ENCODE measurements around the gene FAAH.

The FAAH gene

GRCh38 chr1:46370214-46370633 is 23.9 kb upstream of the FAAH start:
- CTCF ChIA-PET, result interaction anchor here (0.9 kb wide), 1 partner anchor 51 kb away, joined by 8 read pairs; no protein-coding TSS in a partner anchor
- DNase-seq (ENCODE audit: extremely low spot score), result no peak
- POLR2A ChIA-PET, result no interaction called here
- TF ChIP-seq LEF1 (IDR thresholded peaks at IDR 0.05; ENCODE audit: borderline replicate concordance), result no peak
- TF ChIP-seq TARDBP (IDR thresholded peaks at IDR 0.05), result no peak
- TF ChIP-seq ARNT (IDR thresholded peaks at IDR 0.05), result no peak
- TF ChIP-seq ZNF384 (IDR thresholded peaks at IDR 0.05), result peak; percentile 35; the same call in 1 of the 2 replicates
- no peak for TF ChIP-seq SP1 (IDR thresholded peaks at IDR 0.05)
- no peak for TF ChIP-seq FOXA1 (IDR thresholded peaks at IDR 0.05)
- TF ChIP-seq ELF4 (IDR thresholded peaks at IDR 0.05), result no peak
- TF ChIP-seq NFRKB (IDR thresholded peaks at IDR 0.05), result no peak

- ChIA-PET POLR2A (interaction anchor here (1.5 kb wide), 1 partner anchor 88 kb away, joined by 3 read pairs; no protein-coding TSS in a partner anchor), CTCF (no interaction called here)
- TF ChIP-seq CTBP1 (IDR thresholded peaks at IDR 0.05; ENCODE audit: borderline replicate concordance) (no peak), ARNT (IDR thresholded peaks at IDR 0.05) (no peak), ZNF384 (IDR thresholded peaks at IDR 0.05) (no peak), LEF1 (IDR thresholded peaks at IDR 0.05; ENCODE audit: borderline replicate concordance) (no peak), BHLHE40 (IDR thresholded peaks at IDR 0.05; ENCODE audit: borderline replicate concordance) (no peak), PKNOX1 (IDR thresholded peaks at IDR 0.05) (no peak), SP1 (IDR thresholded peaks at IDR 0.05) (no peak), SUZ12 (IDR thresholded peaks at IDR 0.05) (no peak), ELF4 (IDR thresholded peaks at IDR 0.05) (no peak), FOXA1 (IDR thresholded peaks at IDR 0.05) (no peak), FOXM1 (IDR thresholded peaks at IDR 0.05; ENCODE audit: borderline replicate concordance) (no peak), FOXK2 (IDR thresholded peaks at IDR 0.05) (no peak), HDGF (IDR thresholded peaks at IDR 0.05; ENCODE audit: borderline replicate concordance) (no peak), TARDBP (IDR thresholded peaks at IDR 0.05) (no peak), L3MBTL2 (conservative IDR thresholded peaks at IDR 0.05) (no peak)
- DNase-seq (ENCODE audit: extremely low spot score), result no peak
Measured at GRCh38 chr1:46372431-46372830, 21.7 kb upstream of the FAAH start.

- ChIA-PET POLR2A (interaction anchor here (1.2 to 2.3 kb wide), 2 partner anchors 27 to 40 kb away, joined by 4 to 7 read pairs; partner anchors contain the start of gene NSUN4), CTCF (no interaction called here)
- no peak for DNase-seq (ENCODE audit: extremely low spot score)
- TF ChIP-seq CTBP1 (IDR thresholded peaks at IDR 0.05; ENCODE audit: borderline replicate concordance), result no peak
- TF ChIP-seq NFRKB (IDR thresholded peaks at IDR 0.05), result no peak
Measured at GRCh38 chr1:46379996-46380395, 14.1 kb upstream of the FAAH start.

- DNase-seq (ENCODE audit: extremely low spot score), result no peak
- POLR2A ChIA-PET, result interaction anchor here (1.2 to 2.3 kb wide), 2 partner anchors 27 to 40 kb away, joined by 4 to 7 read pairs; partner anchors contain the start of gene NSUN4
- no peak for TF ChIP-seq FOXA1 (IDR thresholded peaks at IDR 0.05)
- TF ChIP-seq SUZ12 (IDR thresholded peaks at IDR 0.05), result no peak
- TF ChIP-seq CTBP1 (IDR thresholded peaks at IDR 0.05; ENCODE audit: borderline replicate concordance), result no peak
- no peak for TF ChIP-seq SP1 (IDR thresholded peaks at IDR 0.05)
- no peak for TF ChIP-seq FOXM1 (IDR thresholded peaks at IDR 0.05; ENCODE audit: borderline replicate concordance)
- CTCF ChIA-PET, result no interaction called here
Measured at GRCh38 chr1:46380508-46380907, 13.6 kb upstream of the FAAH start.

- DNase-seq (ENCODE audit: extremely low spot score), result no peak
- no peak for TF ChIP-seq NFRKB (IDR thresholded peaks at IDR 0.05)
- TF ChIP-seq FOXK2 (IDR thresholded peaks at IDR 0.05), result no peak
- no peak for TF ChIP-seq PKNOX1 (IDR thresholded peaks at IDR 0.05)
- no peak for TF ChIP-seq CTBP1 (IDR thresholded peaks at IDR 0.05; ENCODE audit: borderline replicate concordance)
- no peak for TF ChIP-seq FOXM1 (IDR thresholded peaks at IDR 0.05; ENCODE audit: borderline replicate concordance)
- no peak for TF ChIP-seq HDGF (IDR thresholded peaks at IDR 0.05; ENCODE audit: borderline replicate concordance)
- TF ChIP-seq ZNF384 (IDR thresholded peaks at IDR 0.05), result no peak
- no peak for TF ChIP-seq FOXA1 (IDR thresholded peaks at IDR 0.05)
- TF ChIP-seq SUZ12 (IDR thresholded peaks at IDR 0.05), result no peak
- TF ChIP-seq BHLHE40 (IDR thresholded peaks at IDR 0.05; ENCODE audit: borderline replicate concordance), result no peak
- TF ChIP-seq L3MBTL2 (conservative IDR thresholded peaks at IDR 0.05), result no peak
- no peak for TF ChIP-seq ARNT (IDR thresholded peaks at IDR 0.05)
- TF ChIP-seq ELF4 (IDR thresholded peaks at IDR 0.05), result no peak
- CTCF ChIA-PET, result no interaction called here
- POLR2A ChIA-PET, result interaction anchor here (0.6 kb wide), 1 partner anchor 45 kb away, joined by 3 read pairs; no protein-coding TSS in a partner anchor
Measured at GRCh38 chr1:46393510-46393909, 607 bp upstream of the FAAH start.

- POLR2A ChIA-PET, result no interaction called here
- no peak for TF ChIP-seq ZNF384 (IDR thresholded peaks at IDR 0.05)
- TF ChIP-seq HDGF (IDR thresholded peaks at IDR 0.05; ENCODE audit: borderline replicate concordance), result no peak
- TF ChIP-seq FOXM1 (IDR thresholded peaks at IDR 0.05; ENCODE audit: borderline replicate concordance), result no peak
- no peak for TF ChIP-seq ELF4 (IDR thresholded peaks at IDR 0.05)
- TF ChIP-seq SP1 (IDR thresholded peaks at IDR 0.05), result no peak
- TF ChIP-seq PKNOX1 (IDR thresholded peaks at IDR 0.05), result no peak
- TF ChIP-seq TARDBP (IDR thresholded peaks at IDR 0.05), result no peak
- no peak for TF ChIP-seq SUZ12 (IDR thresholded peaks at IDR 0.05)
- TF ChIP-seq FOXK2 (IDR thresholded peaks at IDR 0.05), result no peak
- TF ChIP-seq CTBP1 (IDR thresholded peaks at IDR 0.05; ENCODE audit: borderline replicate concordance), result no peak
- no peak for TF ChIP-seq BHLHE40 (IDR thresholded peaks at IDR 0.05; ENCODE audit: borderline replicate concordance)
- CTCF ChIA-PET, result no interaction called here
- DNase-seq (ENCODE audit: extremely low spot score), result no peak
Measured at GRCh38 chr1:46394872-46395465, 852 bp downstream of the FAAH start.
